Fibroblast of the aortic adventitia (primary cell): ENCODE measurements around the gene SLC37A3. TPM values are rescaled to one million over a fixed set of nuclear protein-coding genes. Genes with fewer than 3 reads are reported as not detected.
A peak's percentile ranks its signal among the peaks of the same experiment; 100 is the strongest.

Source experiments
- DNase-seq: peaks from one replicate; pipeline ENCODE4 v3.0.0-alpha.2; 2010; ENCODE audit warnings: low read depth
- H3K4me3 ChIP-seq: 2 replicates; pipeline ENCODE4 v1.5.1; 2011; ENCODE audit warnings: low read depth, mild to moderate bottlenecking, control low read depth, low read length, moderate library complexity
- CTCF ChIP-seq: IDR thresholded peaks from 2 replicates; pipeline ENCODE4 v1.5.1; 2011; ENCODE audit warnings: mild to moderate bottlenecking, low read length, control low read depth, inconsistent platforms; ENCODE audit not compliant: insufficient read depth
- total RNA-seq: library from RNA; depleted of rRNA; stranded (reverse); fragments of >200 nt; gene quantifications from 2 replicates; pipeline ENCODE4 v1.2.3, GENCODE V29; 2012; ENCODE audit warnings: low replicate concordance

SLC37A3 gene
- total RNA-seq, 1 donor = 62.3 TPM

GRCh38 chr7:140400381-140400780 lies 2.1 kb upstream of the SLC37A3 start:
- H3K4me3 ChIP-seq = no peak overlapping the region
- TF ChIP-seq CTCF = no peak
- DNase-seq = no peak

GRCh38 chr7:140398821-140399220 lies 491 bp upstream of the SLC37A3 start:
- H3K4me3 ChIP-seq = no peak overlapping the region
- no peak for DNase-seq
- TF ChIP-seq CTCF = no peak

DNA sequence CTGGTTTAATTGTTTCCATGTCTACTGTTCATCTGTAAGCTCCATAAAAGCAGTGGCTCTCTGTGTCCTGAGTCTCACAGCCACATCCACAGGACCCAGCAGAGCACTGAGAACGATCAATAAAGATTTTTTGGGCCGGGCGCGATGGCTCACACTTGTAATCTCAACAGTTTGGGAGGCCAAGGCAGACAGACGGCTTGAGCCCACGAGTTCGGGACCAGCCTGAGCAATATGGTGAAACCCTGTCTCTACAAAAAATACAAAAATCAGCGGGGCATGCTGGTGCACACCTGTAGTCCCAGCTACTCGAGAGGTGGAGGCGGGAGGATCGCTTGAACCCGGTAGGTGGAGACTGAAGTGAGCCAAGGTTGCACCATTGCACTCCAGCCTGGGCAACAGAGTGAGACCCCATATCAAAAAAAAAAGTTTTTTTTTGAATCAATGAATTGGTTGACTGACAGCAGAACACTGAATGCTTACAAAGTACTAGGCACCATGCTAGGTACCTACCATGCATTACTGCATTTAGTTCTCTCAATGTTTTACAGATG lies 4.5 kb downstream of the SLC37A3 start:
- no peak for TF ChIP-seq CTCF
- no peak for DNase-seq
- H3K4me3 ChIP-seq = no peak overlapping the region

DNA sequence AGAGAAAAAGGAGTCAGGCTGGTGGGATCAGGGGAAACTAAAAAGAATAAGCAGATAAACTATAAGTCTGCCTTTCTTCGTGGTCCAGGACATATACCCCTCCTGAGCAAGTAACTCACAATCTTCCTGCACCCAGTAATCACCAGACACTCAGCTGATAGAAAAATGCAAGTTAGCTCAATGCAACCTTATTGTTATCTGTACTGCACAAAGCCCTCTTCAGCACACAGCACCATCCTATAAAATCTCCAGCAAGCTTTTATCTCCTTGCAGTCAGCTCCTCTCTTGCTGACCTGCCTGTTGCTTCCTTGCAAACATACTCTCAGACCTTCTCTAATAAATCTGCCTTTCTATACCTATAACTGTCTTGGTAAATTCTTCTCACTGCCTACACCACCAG lies 6.7 kb downstream of the SLC37A3 start:
- no peak for TF ChIP-seq CTCF
- H3K4me3 ChIP-seq = no peak overlapping the region
- DNase-seq = no peak

DNA sequence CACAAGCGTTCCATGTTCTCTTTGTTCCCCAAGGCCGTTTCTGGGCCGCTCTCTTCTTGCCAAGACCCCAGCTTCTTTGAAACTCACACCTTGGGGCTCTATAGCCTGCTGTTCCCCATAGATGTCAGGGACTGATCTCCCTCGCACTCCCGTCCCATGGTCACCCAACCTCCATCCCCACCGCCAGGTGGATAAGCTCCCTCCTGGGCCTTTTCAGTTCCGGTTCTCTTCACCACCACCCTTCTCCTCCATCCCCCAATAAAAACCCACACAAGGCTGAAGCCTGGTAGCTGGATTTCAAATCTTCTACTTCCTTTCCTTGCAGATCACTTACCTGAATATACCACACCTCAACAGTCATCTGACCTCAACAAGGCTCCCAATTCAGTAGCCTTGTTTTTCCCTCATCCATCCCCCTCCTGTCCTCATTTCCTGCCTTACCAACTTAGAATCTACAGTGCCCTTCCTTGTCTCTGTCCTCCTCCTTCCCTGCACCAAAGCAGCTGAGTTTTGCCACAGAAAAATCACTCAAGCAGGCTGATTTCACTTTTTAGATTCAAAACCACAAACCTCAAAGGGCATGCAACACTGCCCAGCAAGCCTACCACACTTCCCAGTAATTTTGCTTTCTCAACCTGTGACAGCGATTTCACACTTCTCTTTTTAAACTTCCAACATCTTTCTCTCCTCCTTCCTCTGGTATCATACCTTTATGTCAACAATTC lies 7.7 kb downstream of the SLC37A3 start:
- no peak for TF ChIP-seq CTCF
- no peak overlapping the region for H3K4me3 ChIP-seq
- DNase-seq = peak; percentile 27

- no peak for DNase-seq
Measured at GRCh38 chr7:140390034-140390433, 8.3 kb downstream of the SLC37A3 start.

More at GRCh38 chr7:140390034-140390433, 8.3 kb downstream of the SLC37A3 start:
- TF ChIP-seq CTCF = no peak
- H3K4me3 ChIP-seq = no peak overlapping the region
